H4 (cell line): ENCODE data around the gene PPP1R13L. TPM values are rescaled to one million over a fixed set of nuclear protein-coding genes. Genes with fewer than 3 reads are reported as not detected.

Experiments used
- DNase-seq: peaks from one replicate; pipeline ENCODE4 v3.0.0-alpha.2; 2015; ENCODE audit warnings: low spot score
- total RNA-seq: library from RNA; depleted of rRNA; stranded (reverse); fragments of >200 nt; shearing (Covaris generic); gene quantifications from 2 replicates; pipeline ENCODE4 v1.2.3, GENCODE V29; 2014

Gene PPP1R13L
- total RNA-seq, 1 experiment from 2014 or later, result 1.1 TPM

- no peak for DNase-seq
Observed at GRCh38 chr19:45364696-45365095, 40.2 kb downstream of the PPP1R13L start.

GRCh38 chr19:45363861-45364459 lies 40.9 kb downstream of the PPP1R13L start:
- no peak for DNase-seq

GRCh38 chr19:45362291-45362690 lies 42.6 kb downstream of the PPP1R13L start:
- no peak for DNase-seq

GRCh38 chr19:45361608-45362007 lies 43.3 kb downstream of the PPP1R13L start:
- DNase-seq, result no peak

GRCh38 chr19:45358213-45358792 lies 46.6 kb downstream of the PPP1R13L start:
- no peak for DNase-seq

GRCh38 chr19:45357445-45357783 lies 47.5 kb downstream of the PPP1R13L start:
- DNase-seq, result no peak

- no peak for DNase-seq
Observed at GRCh38 chr19:45356760-45357444, 48.0 kb downstream of the PPP1R13L start.

- no peak for DNase-seq
Observed at GRCh38 chr19:45355910-45356309, 49.0 kb downstream of the PPP1R13L start.

GRCh38 chr19:45355402-45355801 lies 49.5 kb downstream of the PPP1R13L start:
- no peak for DNase-seq

- DNase-seq, result no peak
Observed at GRCh38 chr19:45354241-45354842, 50.5 kb downstream of the PPP1R13L start.

- DNase-seq, result no peak
Observed at GRCh38 chr19:45352914-45353796, 51.7 kb downstream of the PPP1R13L start.

- DNase-seq, result no peak
Observed at GRCh38 chr19:45352471-45352870, 52.4 kb downstream of the PPP1R13L start.

- DNase-seq, result no peak
Observed at GRCh38 chr19:45352062-45352461, 52.8 kb downstream of the PPP1R13L start.

- DNase-seq, result no peak
Observed at GRCh38 chr19:45351401-45351952, 53.4 kb downstream of the PPP1R13L start.

- DNase-seq, result no peak
Observed at GRCh38 chr19:45350477-45351058, 54.3 kb downstream of the PPP1R13L start.

- no peak for DNase-seq
Observed at GRCh38 chr19:45349430-45349941, 55.4 kb downstream of the PPP1R13L start.

- DNase-seq, result no peak
Observed at GRCh38 chr19:45349126-45349415, 55.8 kb downstream of the PPP1R13L start.

GRCh38 chr19:45348367-45349125 lies 56.3 kb downstream of the PPP1R13L start:
- no peak for DNase-seq

- DNase-seq, result no peak
Observed at GRCh38 chr19:45347570-45348366, 57.1 kb downstream of the PPP1R13L start.

GRCh38 chr19:45346449-45346848 lies 58.4 kb downstream of the PPP1R13L start:
- no peak for DNase-seq
